Stimulated activated effector memory CD8-positive, alpha-beta T cell treated with anti-CD3 and anti-CD28 coated beads, Interleukin-12 subunit alpha, Interleukin-12 subunit beta, amount 100 ng/mL, for 72 hours (primary cell): Measurements from ENCODE around the gene PNLIPRP3.
A peak's percentile ranks its signal among the peaks of the same experiment; 100 is the strongest.
"Not testable (repeated sequence)": the region's sequence is repeated elsewhere in the genome, so short reads cannot be mapped to it uniquely, and the experiment has no call there.

Source experiments
- ATAC-seq: fragments of 150-1000 bp; cut with Tn5 transposase; 2 replicates; pipeline ENCODE4 v1.10.0; 2021
- DNase-seq, 2 donors: peaks; one replicate each; pipeline ENCODE4 v3.0.0; 2021 to 2022; ENCODE audit warnings: low spot score in 2 of 2
- H3K27ac Mint-ChIP-seq: one replicate; pipeline ENCODE4 v1.8.0; 2022; ENCODE audit warnings: mild to moderate bottlenecking, mixed read lengths
- H3K36me3 Mint-ChIP-seq: one replicate; pipeline ENCODE4 v1.8.0; 2022; ENCODE audit warnings: mild to moderate bottlenecking, mixed read lengths
- H3K4me1 Mint-ChIP-seq: one replicate; pipeline ENCODE4 v1.8.0; 2022; ENCODE audit warnings: mixed read lengths
- H3K4me3 Mint-ChIP-seq: one replicate; pipeline ENCODE4 v1.8.0; 2022; ENCODE audit warnings: mild to moderate bottlenecking, mixed read lengths
- H3K9me3 Mint-ChIP-seq: one replicate; pipeline ENCODE4 v1.8.0; 2022; ENCODE audit warnings: mixed read lengths

PNLIPRP3 gene

GRCh38 chr10:116427671-116428070, at the start of gene PNLIPRP3:
TSS of gene PNLIPRP3 (plus strand) at chr10:116427847. CDS start at chr10:116428013, 166 bp downstream.
- ATAC-seq = no peak
- H3K9me3 Mint-ChIP-seq = peaks cover 7% of the 10 kb centered on the region

GRCh38 chr10:116382290-116382689, 45.4 kb upstream of the PNLIPRP3 start:
- no peak overlapping the region for H3K4me3 Mint-ChIP-seq
- no peak for ATAC-seq
- DNase-seq = no peak
- H3K36me3 Mint-ChIP-seq = no peaks in the 10 kb centered on the region
- H3K27ac Mint-ChIP-seq = no peak overlapping the region
- H3K4me1 Mint-ChIP-seq = no peaks in the 10 kb centered on the region
- no peaks in the 10 kb centered on the region for H3K9me3 Mint-ChIP-seq

More at GRCh38 chr10:116427671-116428070, at the start of gene PNLIPRP3:
- Mint-ChIP-seq H3K4me1 (no peaks in the 10 kb centered on the region), H3K36me3 (no peaks in the 10 kb centered on the region), H3K27ac (no peak within 1 kb of the TSS), H3K4me3 (no peak within 1 kb of the TSS)
- DNase-seq = no peak

GRCh38 chr10:116385311-116385710, 42.3 kb upstream of the PNLIPRP3 start:
- Mint-ChIP-seq H3K27ac (no peak overlapping the region), H3K36me3 (no peaks in the 10 kb centered on the region), H3K4me1 (no peaks in the 10 kb centered on the region), H3K4me3 (no peak overlapping the region), H3K9me3 (no peaks in the 10 kb centered on the region)
- no peak for ATAC-seq
- no peak for DNase-seq

GRCh38 chr10:116385994-116386809, 41.4 kb upstream of the PNLIPRP3 start:
- DNase-seq (no peak), ATAC-seq (no peak)
- H3K4me1 Mint-ChIP-seq = no peaks in the 10 kb centered on the region
- H3K4me3 Mint-ChIP-seq = no peak overlapping the region
- no peaks in the 10 kb centered on the region for H3K9me3 Mint-ChIP-seq
- H3K36me3 Mint-ChIP-seq = no peaks in the 10 kb centered on the region
- no peak overlapping the region for H3K27ac Mint-ChIP-seq

- not testable (repeated sequence) for H3K27ac Mint-ChIP-seq, ATAC-seq, DNase-seq, H3K36me3 Mint-ChIP-seq, H3K9me3 Mint-ChIP-seq, H3K4me1 Mint-ChIP-seq, H3K4me3 Mint-ChIP-seq
These were observed 34.3 kb upstream of the PNLIPRP3 start for GRCh38 chr10:116393246-116393831.

- no peak for DNase-seq
- no peaks in the 10 kb centered on the region for H3K9me3 Mint-ChIP-seq
- H3K4me1 Mint-ChIP-seq = no peaks in the 10 kb centered on the region
- no peak overlapping the region for H3K27ac Mint-ChIP-seq
- H3K4me3 Mint-ChIP-seq = no peak overlapping the region
- no peak for ATAC-seq
- H3K36me3 Mint-ChIP-seq = no peaks in the 10 kb centered on the region
These were observed 32.2 kb upstream of the PNLIPRP3 start for GRCh38 chr10:116395223-116395985.

- peaks cover 10% of the 10 kb centered on the region for H3K9me3 Mint-ChIP-seq
- DNase-seq (no peak), ATAC-seq (no peak)
- H3K36me3 Mint-ChIP-seq = no peaks in the 10 kb centered on the region
- no peaks in the 10 kb centered on the region for H3K4me1 Mint-ChIP-seq
- H3K27ac Mint-ChIP-seq = no peak overlapping the region
- H3K4me3 Mint-ChIP-seq = no peak overlapping the region
These were observed 29.4 kb upstream of the PNLIPRP3 start for GRCh38 chr10:116398224-116398623.

GRCh38 chr10:116402858-116403257, 24.8 kb upstream of the PNLIPRP3 start:
- Mint-ChIP-seq H3K4me1 (no peaks in the 10 kb centered on the region), H3K4me3 (no peak overlapping the region), H3K27ac (no peak overlapping the region), H3K9me3 (peaks cover 13% of the 10 kb centered on the region), H3K36me3 (no peaks in the 10 kb centered on the region)
- no peak for DNase-seq
- no peak for ATAC-seq

- ATAC-seq (no peak), DNase-seq (no peak)
- Mint-ChIP-seq H3K9me3 (peaks cover 13% of the 10 kb centered on the region), H3K27ac (no peak overlapping the region), H3K4me3 (no peak overlapping the region), H3K36me3 (no peaks in the 10 kb centered on the region), H3K4me1 (no peaks in the 10 kb centered on the region)
These were observed 23.9 kb upstream of the PNLIPRP3 start for GRCh38 chr10:116403740-116404250.

GRCh38 chr10:116408719-116409118, 18.9 kb upstream of the PNLIPRP3 start:
- Mint-ChIP-seq H3K27ac (no peak overlapping the region), H3K9me3 (peaks cover 5% of the 10 kb centered on the region), H3K4me3 (no peak overlapping the region), H3K4me1 (no peaks in the 10 kb centered on the region), H3K36me3 (no peaks in the 10 kb centered on the region)
- DNase-seq (no peak), ATAC-seq (no peak)

GRCh38 chr10:116410351-116410750, 17.3 kb upstream of the PNLIPRP3 start:
- DNase-seq = no peak
- no peak for ATAC-seq
- H3K4me3 Mint-ChIP-seq = no peak overlapping the region
- H3K9me3 Mint-ChIP-seq = peaks cover 5% of the 10 kb centered on the region
- H3K27ac Mint-ChIP-seq = no peak overlapping the region
- no peaks in the 10 kb centered on the region for H3K36me3 Mint-ChIP-seq
- no peaks in the 10 kb centered on the region for H3K4me1 Mint-ChIP-seq

GRCh38 chr10:116417821-116418220, 9.8 kb upstream of the PNLIPRP3 start:
- H3K4me3 Mint-ChIP-seq = no peak overlapping the region
- ATAC-seq (peak; percentile 59), DNase-seq (no peak)
- no peak overlapping the region for H3K27ac Mint-ChIP-seq
- no peaks in the 10 kb centered on the region for H3K4me1 Mint-ChIP-seq
- peaks cover 2% of the 10 kb centered on the region for H3K9me3 Mint-ChIP-seq
- no peaks in the 10 kb centered on the region for H3K36me3 Mint-ChIP-seq

- Mint-ChIP-seq H3K36me3 (no peaks in the 10 kb centered on the region), H3K4me3 (no peak overlapping the region), H3K4me1 (no peaks in the 10 kb centered on the region), H3K27ac (no peak overlapping the region), H3K9me3 (peaks cover 2% of the 10 kb centered on the region)
- DNase-seq (no peak), ATAC-seq (no peak)
These were observed 9.3 kb upstream of the PNLIPRP3 start for GRCh38 chr10:116418389-116418788.

- Mint-ChIP-seq H3K4me1 (no peaks in the 10 kb centered on the region), H3K27ac (no peak overlapping the region), H3K9me3 (peaks cover 7% of the 10 kb centered on the region), H3K36me3 (no peaks in the 10 kb centered on the region), H3K4me3 (no peak overlapping the region)
- no peak for DNase-seq
- ATAC-seq = no peak
These were observed 5.8 kb upstream of the PNLIPRP3 start for GRCh38 chr10:116421815-116422214.

GRCh38 chr10:116429288-116429977, 1.8 kb downstream of the PNLIPRP3 start:
- Mint-ChIP-seq H3K4me3 (no peak overlapping the region), H3K9me3 (peaks cover 7% of the 10 kb centered on the region), H3K36me3 (no peaks in the 10 kb centered on the region), H3K4me1 (no peaks in the 10 kb centered on the region), H3K27ac (no peak overlapping the region)
- DNase-seq (no peak), ATAC-seq (no peak)
